ENCODE data around the gene MBL2.

- TF ChIP-seq CTCF (IDR thresholded peaks at IDR 0.05) (no peak), POLR2A (IDR thresholded peaks at IDR 0.05) (no peak)
These were observed 33.0 kb downstream of the MBL2 start for GRCh38 chr10:52739380-52740154.

Data from esophagus squamous epithelium (tissue), 4 donors.